Tongue (tissue), 2 donors: ENCODE measurements around the gene PSD4. TPM values are rescaled to one million over a fixed set of nuclear protein-coding genes. Genes with fewer than 3 reads are reported as not detected.

Source experiments
- DNase-seq: peaks from one replicate; pipeline ENCODE4 v3.0.0-alpha.2; 2015
- total RNA-seq: library from RNA; depleted of rRNA; stranded (reverse); fragments of >200 nt; gene quantifications from one replicate; pipeline ENCODE4 v1.2.3, GENCODE V29; 2014

PSD4 gene
- total RNA-seq, 1 donor from 2014 or later = 16.4 TPM

GRCh38 chr2:113207021-113207420 lies 33.2 kb downstream of the PSD4 start:
- no peak for DNase-seq

GRCh38 chr2:113208396-113208795 lies 34.6 kb downstream of the PSD4 start:
- DNase-seq = no peak

GRCh38 chr2:113209011-113209645 lies 35.4 kb downstream of the PSD4 start:
- peak; percentile 67 for DNase-seq

GRCh38 chr2:113209646-113210171 lies 35.9 kb downstream of the PSD4 start:
- no peak for DNase-seq

- DNase-seq = peak; percentile 38
Observed at GRCh38 chr2:113211226-113212105, 37.7 kb downstream of the PSD4 start.

- DNase-seq = peak; percentile 45
Observed at GRCh38 chr2:113212245-113213060, 38.7 kb downstream of the PSD4 start.

GRCh38 chr2:113213061-113213930 lies 39.5 kb downstream of the PSD4 start:
- DNase-seq = no peak

GRCh38 chr2:113214141-113214540 lies 40.4 kb downstream of the PSD4 start:
- DNase-seq = no peak

GRCh38 chr2:113215056-113215455 lies 41.3 kb downstream of the PSD4 start:
- DNase-seq = no peak

- DNase-seq = no peak
Observed at GRCh38 chr2:113216321-113216720, 42.5 kb downstream of the PSD4 start.

- DNase-seq = no peak
Observed at GRCh38 chr2:113216891-113217454, 43.2 kb downstream of the PSD4 start.

- peak; percentile 27 for DNase-seq
Observed at GRCh38 chr2:113217455-113218282, 43.9 kb downstream of the PSD4 start.

GRCh38 chr2:113218283-113219091 lies 44.7 kb downstream of the PSD4 start:
- peak; percentile 39 for DNase-seq

- no peak for DNase-seq
Observed at GRCh38 chr2:113219092-113219441, 45.3 kb downstream of the PSD4 start.

GRCh38 chr2:113219525-113219888 lies 45.7 kb downstream of the PSD4 start:
- no peak for DNase-seq

GRCh38 chr2:113219889-113220641 lies 46.3 kb downstream of the PSD4 start:
- no peak for DNase-seq

GRCh38 chr2:113220970-113221708 lies 47.4 kb downstream of the PSD4 start:
- DNase-seq = no peak

- DNase-seq = no peak
Observed at GRCh38 chr2:113221846-113222245, 48.1 kb downstream of the PSD4 start.
